ENCODE data around the gene KSR1.

KSR1 gene

DNA sequence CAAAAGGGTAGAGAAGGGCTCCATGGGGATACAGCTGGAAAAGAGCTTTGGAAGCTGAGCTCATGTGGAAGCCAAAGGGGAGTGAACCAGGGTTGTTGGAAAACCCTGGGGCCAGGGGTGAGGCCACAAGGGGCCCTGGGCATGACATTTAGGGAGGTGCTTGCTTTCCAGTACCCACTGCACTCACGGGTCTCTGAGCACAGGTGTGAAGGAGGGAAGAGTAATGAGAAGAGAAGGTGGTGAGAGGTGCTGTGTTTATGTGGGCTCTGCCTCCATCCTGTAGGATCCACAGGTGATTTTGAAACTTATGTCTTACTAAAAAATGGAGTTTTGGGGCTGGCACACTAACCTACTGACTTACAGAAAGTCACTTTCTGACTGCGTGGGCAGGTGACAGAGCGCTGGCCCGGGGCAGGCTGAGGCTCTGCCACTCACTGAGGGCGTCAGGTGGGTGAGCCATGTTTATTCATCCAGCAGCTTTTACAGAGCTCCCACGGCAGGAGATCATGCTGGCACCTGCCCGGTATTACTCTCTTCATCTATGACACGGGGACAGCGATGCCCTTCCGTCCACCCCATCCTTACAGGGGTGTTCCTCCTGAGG is 18.9 kb downstream of the KSR1 start:
- DNase-seq, result peak; percentile 44 to 59

DNA sequence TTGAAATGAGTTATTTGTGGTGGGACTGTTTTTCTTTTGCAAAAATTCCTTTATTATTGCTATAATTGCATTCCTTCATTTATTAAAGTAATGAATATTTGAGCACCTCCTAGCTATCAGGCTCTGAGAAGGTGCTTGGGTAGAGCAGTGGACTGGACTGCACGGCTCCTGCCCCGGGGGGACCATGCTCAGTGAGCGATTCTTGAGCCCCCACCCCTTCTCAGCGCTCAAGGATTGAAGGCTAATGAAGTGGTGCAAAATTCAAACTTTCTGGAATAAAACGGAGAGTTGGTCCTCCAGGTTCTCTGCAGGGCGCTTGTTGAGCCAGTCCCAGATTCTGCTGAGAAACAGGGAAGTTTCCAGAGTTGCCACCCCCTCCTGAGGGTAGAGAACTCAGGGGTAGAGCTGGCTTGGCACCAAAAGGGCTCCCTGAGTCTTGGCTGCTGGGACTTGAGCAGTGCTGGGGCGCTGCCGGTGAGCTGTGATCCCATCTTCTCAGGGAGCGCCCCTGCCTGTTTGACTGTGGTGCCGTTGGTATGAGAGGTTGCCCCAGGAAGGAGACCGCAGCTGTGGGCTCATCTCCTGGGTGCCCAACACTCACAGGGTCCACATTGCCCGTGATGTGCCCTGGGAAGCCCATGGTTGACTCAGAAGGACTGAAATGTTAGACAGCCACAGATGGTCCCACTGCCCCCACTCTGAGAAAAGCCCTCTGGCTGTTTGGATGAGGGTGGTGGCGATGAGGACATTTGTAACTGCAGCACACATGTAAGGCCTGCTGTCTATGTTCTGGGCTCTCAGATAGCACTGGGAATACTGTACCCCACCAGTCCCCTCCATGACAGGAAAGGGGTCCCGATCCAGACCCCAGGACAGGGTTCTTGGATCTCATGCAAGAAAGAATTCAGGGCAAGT is 20.0 kb downstream of the KSR1 start:
- no peak for DNase-seq

DNA sequence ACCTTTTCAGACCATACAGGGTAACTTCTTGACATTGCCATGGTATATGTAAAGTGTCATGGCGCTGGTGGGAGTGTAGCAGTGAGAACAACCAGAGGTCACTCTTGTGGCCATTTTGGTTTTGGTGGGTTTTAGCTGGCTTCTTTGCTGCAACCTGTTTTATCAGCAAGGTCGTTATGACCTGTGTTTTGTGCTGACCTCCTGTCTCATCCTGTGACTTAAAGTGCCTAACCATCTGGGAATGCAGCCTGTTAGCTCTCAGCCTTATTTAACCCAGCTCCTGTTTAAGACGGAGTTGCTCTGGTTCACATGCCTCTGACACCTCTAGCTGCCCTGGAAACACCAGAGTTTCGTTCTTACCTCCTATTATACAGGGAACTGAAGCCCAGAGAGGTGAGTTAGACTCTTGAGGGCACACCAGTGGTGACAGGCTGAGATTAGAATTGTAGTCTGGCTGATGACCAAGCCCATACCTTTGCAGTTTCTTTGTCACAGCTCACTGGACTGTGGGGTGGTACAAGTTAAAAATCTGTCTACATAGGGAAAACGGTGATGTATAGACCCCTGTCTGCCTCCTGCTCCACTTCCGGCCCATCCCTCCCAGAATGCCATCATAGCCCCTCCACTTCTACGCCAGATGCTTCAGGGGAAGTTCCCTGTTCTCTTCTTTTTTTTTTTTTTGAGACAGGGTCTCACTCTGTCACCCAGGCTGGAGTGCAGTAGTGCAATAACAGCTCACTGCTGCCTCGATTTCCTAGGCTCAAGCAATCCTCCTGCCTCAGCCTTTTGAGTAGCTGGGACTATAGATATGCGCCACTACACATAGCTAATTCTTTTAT is 21.0 kb downstream of the KSR1 start:
- DNase-seq, result no peak

DNA sequence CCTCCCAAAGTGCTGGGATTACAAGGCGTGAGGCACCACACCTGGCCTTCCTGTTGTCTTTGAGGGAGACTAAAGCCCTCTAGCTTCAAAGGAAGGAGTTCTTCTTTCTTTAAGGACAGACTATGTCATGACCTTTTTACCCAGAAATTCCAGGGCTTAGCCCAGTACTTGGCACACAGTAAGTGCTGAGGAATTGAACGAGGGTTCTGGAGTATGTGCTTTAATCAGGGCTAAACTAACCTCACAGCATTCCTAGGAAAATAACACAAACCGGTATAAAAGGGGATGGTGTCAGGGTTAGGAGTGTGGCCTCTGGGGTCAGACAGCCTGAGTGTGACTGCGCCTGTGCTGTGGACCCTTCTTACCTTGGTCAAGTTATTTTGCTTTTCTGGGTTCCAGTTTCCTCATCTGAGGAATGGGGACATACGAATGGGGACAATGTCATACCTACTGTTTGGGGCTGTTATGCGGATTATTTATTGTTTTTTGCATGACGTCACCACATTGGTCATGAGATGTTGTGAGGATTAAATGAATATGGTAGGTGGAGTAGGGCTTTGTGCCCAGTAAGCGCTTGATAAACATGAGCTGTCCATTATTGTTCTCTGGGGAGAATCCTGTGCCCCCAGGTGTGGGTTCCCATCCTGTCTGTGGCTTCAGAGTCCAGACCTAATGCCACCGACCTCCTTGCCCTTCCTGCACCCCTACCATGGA is 21.9 kb downstream of the KSR1 start:
- DNase-seq, result no peak

DNA sequence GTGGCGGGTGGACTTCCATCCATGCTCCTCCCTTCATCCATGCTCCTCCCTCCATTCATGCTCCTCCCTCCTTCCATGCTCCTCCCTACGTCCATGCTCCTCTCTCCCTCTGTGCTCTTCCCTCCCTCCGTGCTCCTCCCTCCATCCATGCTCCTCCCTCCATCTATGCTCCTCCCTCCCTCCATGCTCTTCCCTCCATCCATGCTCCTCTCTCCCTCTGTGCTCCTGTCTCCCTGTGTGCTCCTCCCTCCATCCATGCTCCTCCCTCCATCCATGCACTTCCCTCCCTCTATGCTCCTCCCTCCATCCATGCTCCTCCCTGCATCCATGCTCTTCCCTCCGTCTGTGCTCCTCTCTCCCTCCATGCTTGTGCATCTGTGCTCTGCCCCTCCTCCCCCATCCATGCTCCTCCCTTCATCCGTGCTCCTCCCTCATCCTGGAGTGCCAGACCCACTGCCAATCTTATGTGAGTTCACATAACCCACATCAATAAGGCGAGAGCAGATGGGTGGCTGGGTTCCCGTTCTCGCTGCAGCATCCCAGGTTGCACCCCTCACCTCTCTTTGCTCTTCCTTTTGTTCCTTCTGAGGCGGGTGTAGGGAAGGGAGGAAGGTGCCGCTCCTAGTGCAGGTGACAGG is 22.8 kb downstream of the KSR1 start:
- no peak for DNase-seq

DNA sequence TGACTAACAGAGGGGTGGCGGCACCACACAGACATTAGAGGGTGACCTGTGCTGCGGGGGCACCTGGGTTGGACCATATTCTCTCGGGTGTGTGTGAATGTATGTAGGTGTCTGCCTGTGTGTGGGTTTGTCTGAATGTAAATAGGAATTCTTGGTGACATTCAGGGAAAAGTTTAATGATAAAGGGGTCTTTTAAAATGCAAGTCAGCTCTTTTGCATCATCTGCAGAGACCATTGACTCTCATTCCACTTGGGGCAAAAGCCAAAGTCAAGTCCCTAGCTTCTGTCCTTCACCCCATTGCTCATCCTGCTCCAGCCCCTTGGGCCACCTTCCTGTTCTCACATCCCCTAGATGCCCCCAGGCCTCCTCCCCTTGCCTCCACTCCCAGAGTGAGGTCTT is 23.6 kb downstream of the KSR1 start:
- no peak for DNase-seq

DNA sequence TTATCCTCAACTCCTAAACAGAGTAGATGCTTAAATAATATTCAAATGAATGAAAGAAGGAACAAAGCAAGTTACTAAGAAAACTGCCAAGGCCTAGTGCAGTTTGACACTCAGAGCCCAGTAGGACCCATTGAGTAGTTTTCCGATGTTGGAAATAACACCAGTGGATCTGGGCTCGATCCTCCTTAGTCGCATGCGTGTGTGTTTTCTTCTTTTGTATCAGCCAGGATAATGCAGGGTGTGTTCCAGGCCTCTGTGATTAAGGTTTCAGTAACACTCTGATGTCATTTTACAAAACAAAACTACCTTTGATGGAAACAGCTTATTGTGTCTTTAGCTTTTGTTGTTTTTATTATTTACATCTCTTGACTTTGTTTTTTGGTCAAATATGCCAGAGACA is 24.5 kb downstream of the KSR1 start:
- no peak for DNase-seq

DNA sequence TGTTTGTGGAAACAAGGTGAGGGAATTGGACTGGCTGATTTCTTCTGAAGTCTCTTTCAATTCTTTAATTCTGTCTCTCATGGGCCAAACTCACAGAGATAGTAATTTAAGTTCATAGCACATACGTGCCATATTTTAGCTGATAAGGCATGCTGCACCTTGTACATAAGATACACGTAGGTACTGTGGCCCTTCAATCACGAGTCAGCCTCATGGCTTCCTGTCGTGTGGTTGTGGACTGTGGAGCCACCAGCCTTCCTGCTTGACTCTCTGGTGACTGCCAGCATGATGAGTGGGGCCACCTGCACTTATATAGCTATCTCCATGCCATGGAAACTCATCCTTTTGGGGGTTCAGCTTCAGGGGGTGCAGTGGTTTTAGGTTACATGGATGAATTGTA is 25.1 kb downstream of the KSR1 start:
- DNase-seq, result no peak

DNA sequence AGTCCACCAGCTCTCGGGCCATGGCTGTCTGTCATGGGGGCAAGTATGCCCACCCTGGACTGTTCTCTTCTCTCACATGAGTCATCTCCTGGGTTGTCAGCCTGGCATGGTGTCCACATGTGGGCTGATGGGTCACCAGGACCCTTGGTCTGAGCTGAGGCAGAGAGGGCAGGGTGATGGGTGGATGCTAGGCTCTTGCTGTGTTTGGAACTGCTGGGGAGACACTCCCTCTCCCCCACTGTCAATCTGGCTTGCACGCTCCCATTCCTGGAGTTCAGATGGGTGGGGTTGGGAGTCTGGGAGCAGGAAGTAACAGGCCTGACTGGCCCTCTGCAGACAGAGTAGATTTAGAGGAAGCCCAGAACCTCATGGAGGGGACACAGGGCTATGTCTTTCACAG is 28.9 kb downstream of the KSR1 start:
- no peak for DNase-seq

DNA sequence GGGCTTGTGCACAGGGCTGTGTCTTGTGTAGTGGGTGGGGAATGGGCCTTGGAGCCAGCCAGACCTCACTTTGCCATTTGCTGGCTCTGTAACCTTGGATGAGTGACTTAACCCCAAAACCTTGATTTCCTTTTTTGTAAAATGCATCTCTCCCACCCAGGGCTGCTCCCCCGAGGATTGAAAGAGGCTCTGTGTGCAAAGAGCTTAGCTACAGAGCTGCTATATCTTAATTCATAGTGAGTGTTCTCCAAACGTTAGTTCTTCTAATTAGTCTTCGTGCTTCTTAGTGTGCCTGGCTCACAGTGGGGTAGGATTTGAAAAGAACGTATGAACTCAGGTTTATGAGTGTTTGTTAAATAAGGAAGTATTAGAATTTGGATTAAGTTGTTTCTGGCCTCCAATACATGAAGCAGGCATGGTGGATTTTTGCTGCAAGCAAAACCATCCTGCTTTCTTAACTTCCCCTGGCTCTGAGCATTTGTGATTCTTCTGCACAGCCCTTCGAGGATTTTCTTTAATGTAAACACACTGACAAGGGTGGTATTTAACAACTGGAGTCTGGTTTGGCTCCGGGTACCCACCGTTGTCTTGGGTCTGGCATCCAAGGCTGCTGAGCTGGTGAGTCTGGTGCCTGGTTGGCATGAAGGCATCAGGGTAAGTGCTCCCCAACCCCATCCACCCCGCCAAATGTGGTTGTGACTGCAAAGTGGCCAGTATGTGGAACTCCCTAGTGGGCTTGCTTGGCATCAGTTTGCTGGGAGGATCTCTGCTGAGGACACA is 29.7 kb downstream of the KSR1 start:
- no peak for DNase-seq

DNA sequence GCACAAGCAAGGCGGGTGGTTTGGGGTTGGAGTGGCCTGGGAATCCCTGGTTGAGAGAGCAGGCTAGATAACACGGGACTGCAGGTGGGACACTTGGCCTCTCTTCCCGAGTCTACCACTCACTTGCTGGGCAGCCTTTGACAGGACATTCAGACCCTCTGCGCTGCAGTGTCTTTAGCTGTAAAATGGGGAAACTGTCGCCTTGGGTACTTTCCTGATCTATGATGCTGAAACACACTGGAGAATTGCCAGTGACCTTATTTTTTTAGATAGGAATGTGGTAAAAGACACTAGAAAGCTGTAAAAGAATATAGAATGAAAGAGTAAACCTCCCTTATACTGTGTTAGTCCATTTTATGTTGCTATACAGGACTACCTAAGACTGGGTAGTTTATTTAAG is 30.5 kb downstream of the KSR1 start:
- DNase-seq, result no peak

DNA sequence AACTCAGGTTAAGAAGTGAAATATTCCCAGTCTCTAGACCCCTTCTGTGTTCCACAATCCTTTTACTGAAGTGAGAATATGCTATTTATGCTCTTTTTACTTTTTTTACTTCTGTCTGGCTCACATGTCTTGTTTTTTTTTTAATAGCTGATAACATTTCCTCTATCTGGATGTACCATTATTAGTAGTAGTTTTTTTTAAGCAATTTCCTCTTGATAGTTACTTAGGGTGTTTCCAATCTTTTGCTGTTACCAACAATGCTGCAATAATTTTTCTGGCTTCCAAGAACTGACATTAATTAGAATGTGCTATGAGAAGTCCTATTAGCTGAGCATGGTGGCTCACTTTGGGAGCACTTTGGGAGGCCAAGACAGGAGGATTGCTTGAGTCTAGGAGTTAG is 32.0 kb downstream of the KSR1 start:
- no peak for DNase-seq

DNA sequence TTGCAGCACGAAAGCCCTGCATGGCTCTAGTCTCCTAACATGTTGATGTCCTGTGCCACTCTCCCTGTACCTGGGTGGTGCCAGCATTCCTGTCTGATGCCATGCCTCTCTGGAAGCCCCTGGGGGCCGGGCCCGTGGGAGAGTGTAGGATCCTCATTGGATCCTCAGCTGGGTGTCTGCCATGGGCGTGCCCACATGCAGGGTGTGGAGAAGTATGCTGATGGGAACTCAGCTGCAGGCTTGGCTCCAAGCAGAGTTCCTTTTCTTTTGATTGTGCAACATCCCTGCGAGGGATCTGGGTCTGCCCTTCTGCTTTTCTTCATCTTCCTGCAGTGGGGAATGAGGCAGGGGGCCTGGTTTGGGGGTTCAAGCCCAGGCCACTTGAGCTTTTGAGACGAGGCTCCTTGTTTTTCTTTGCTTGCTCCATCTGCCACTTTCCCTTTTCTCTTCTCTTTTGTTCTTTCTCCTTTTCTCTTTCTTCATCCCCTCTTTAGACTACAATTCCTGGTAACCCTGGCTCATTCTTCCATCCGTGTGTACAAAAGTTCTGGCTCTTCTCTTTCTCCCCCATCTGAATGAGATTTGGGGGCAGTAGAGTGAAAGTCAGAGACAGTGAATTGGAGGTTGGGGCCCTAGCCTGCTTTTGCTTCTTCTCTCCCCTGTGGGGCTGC is 32.9 kb downstream of the KSR1 start:
- no peak for DNase-seq

DNA sequence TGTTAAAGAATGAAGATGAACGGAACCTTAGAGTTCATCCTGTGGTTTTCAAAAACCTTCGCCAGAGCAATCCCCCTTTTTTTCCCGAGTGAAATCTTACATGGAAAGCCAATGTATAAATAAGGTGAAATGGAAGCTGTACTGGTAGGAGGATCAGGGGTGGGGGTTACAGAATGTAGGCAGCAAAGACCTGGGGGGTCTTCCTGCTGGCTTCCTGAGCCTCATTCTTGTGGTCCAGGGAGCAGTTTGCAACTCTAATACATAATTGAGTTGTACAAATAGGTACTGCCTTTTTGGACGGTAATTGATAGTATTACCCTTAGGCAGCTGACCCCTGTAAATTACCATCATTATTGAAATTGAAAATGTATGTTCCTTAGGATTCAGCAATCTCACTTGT is 34.1 kb downstream of the KSR1 start:
- no peak for DNase-seq

DNA sequence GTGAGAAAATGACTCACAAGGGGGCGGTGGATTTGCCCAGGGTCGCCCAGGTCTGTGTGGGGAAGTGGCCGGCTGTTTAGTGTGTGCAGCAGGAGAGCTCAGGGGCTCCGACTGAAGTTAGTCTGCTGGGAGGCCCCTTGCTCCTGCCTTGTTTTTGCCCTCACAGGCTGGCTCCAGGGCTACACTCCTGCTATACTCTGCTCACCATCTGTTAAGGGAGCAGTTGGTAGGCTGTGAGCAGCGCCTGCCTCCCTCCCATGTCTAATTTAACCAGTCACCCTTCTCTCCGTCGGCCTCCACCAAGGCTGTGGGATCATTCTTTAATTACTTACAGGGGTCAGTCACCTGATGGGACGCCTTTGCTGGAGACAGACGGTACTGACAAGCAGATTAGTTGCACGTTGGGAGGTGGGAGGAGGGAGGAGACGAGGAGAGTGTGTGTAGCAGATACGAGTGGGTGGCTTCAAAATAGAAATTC is 35.5 kb downstream of the KSR1 start:
- no peak for DNase-seq

DNA sequence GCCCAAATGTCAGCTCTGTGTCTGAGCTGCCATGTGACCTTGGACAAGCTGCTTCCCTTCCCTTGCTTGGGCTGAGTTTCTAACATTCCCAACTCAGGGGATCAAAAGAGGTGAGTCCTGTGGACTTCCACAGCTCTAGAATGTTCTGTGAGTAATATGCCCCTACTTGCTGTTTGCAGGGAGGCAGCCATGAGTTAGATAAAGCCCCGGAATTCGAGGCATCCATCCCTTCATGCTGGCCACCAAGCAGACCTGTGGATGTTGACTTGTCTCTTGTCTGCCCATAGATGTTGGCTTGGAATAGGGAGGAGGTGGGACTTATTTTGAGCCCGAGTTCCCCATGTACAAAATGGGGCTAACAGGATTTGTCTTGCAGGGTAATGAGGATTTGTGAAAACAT is 36.2 kb downstream of the KSR1 start:
- DNase-seq, result no peak

DNA sequence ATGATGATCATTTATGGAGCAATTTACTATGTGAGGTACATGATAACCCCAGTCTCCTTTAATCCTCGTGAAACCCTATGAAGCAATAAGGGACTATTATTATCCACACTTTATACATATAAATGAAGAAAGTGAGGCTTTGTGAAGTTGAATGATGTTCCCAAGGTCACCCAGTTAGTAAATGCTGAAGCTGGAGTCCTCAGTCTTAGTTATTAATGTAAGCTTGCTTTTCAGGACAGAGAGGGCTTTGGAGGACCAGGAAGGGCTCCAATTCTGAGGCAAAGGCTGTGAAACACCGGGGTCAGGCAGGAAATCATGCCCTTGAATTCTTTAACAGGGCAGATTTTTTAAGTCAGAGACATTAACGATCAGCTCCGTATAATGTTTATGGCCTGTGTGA is 36.8 kb downstream of the KSR1 start:
- DNase-seq, result no peak

DNA sequence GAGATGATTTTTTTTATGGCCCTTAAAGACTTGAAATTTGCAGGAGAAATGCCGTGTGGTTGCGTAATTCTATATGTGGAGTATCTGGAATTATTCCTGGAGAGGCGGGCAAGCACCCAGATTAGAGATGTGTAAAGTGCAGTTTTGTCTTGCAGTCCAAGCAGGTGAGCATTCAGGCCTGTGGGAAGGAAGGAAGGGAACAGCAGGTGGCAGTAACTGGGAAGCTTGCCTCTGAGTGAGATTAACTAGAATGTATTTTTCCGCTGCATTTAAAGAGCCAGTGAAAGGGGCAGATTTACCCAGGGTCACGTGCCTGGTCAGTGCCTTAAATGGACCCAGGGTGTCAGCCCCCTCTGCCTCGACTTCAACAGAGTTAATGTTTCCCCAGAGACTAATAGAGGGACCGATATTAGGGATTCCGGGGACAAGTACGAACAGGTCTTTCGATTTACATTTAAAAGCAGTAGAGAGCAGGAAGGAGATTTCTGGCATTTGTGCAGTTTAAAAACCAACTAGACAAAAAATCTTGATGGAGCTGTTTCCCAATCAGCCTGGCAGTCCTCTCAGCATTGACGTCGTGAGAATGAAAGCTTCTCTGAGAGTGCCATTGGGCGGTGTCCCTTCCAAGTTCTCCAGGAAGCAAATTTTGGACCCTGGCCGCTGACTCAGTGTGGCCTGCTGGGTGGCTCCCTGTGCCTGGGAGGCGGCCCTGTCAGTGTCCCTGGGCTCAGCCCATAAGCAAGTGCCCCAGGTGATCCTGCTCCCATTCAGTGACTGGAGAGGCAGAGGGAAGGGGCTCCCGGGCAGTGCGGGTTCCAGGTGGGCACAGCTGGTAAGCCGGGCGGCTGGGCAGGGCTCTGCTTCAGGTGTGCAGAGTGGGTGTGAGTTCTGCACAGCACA is 38.2 kb downstream of the KSR1 start:
- DNase-seq, result no peak

DNA sequence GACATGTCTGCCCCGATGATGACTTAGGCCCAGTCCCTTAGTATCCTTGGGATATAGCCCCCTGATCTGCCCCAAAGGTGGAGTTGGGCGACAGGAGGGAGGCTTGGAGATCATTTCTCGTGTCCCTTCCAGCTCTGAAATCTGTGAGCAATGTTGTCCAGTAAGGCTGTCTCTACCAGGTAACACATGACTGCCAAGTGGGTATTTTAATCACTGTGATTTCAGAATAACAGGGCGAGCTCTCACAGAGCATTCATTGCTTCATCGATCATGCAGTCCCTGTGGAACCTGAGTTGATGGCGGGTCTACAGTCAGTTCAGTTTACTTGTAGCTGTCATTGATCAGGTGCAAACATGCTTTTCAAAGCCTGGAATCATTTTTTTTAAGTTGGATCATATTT is 39.2 kb downstream of the KSR1 start:
- no peak for DNase-seq

DNA sequence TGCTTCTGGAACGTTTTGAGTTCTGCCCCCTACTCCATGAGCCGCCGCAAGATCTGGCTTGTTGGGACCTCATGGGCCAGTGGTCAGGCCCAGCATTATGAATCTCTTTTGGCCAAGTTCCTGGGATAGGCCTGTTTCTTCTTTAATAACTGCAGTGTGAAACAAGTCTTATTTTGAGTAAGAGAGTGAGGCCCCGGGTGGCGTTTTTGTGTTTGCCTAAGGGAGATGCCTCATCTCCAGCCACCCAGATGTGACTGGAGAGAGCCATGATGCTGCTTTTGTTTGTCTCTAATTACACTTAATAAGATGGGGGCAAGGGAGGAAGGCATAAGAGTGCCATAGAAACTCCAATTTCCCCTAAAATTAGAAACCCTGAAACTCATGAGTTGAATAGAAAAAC is 39.8 kb downstream of the KSR1 start:
- no peak for DNase-seq
